GM23338 (cell line): Measurements from ENCODE around the gene ADGRB2. TPM values are rescaled to one million over a fixed set of nuclear protein-coding genes. Genes with fewer than 3 reads are reported as not detected.

Source experiments
- ATAC-seq: fragments of 200-7000 bp; cut with Tn5 transposase; 3 replicates; pipeline ENCODE4 v1.9.1; 2020
- DNase-seq: peaks from one replicate; pipeline ENCODE4 v3.0.0-alpha.2; 2015; ENCODE audit warnings: low spot score
- H2AFZ ChIP-seq: fragments of 200-600 bp; sonication (generic); 2 replicates; pipeline ENCODE4 v1.8.0; 2016; ENCODE audit warnings: antibody characterized with exemption, mild to moderate bottlenecking, moderate library complexity
- H3F3A ChIP-seq: fragments of 200-600 bp; sonication (generic); replicated peaks from 2 replicates; pipeline ENCODE4 v1.8.0; 2017; ENCODE audit warnings: antibody characterized with exemption, mixed run types, low read depth
- H3K27ac ChIP-seq: fragments of 200-600 bp; sonication (generic); 2 replicates; pipeline ENCODE4 v1.6.1; 2016; ENCODE audit warnings: low read depth
- H3K27me3 ChIP-seq: fragments of 200-600 bp; sonication (generic); 2 replicates; pipeline ENCODE4 v1.8.0; 2016; ENCODE audit warnings: mild to moderate bottlenecking, mixed run types, moderate library complexity; ENCODE audit not compliant: insufficient read depth
- H3K36me3 ChIP-seq: fragments of 200-600 bp; sonication (generic); 2 replicates; pipeline ENCODE4 v1.8.0; 2016; ENCODE audit warnings: mild to moderate bottlenecking; ENCODE audit not compliant: insufficient read depth
- H3K4me1 ChIP-seq: fragments of 200-600 bp; sonication (generic); 2 replicates; pipeline ENCODE4 v1.8.0; 2016; ENCODE audit warnings: mild to moderate bottlenecking, moderate library complexity; ENCODE audit not compliant: insufficient read depth
- H3K4me2 ChIP-seq: fragments of 200-600 bp; sonication (generic); 2 replicates; pipeline ENCODE4 v1.7.1; 2017; ENCODE audit warnings: mixed run types
- H3K4me3 ChIP-seq: fragments of 200-600 bp; sonication (generic); 2 replicates; pipeline ENCODE4 v1.6.1; 2016; ENCODE audit warnings: mixed run types
- H3K79me2 ChIP-seq: fragments of 200-600 bp; sonication (generic); replicated peaks from 2 replicates; pipeline ENCODE4 v1.8.0; 2017; ENCODE audit warnings: mild to moderate bottlenecking; ENCODE audit not compliant: insufficient read depth
- H3K9me2 ChIP-seq: fragments of 200-600 bp; sonication (generic); 2 replicates; pipeline ENCODE4 v1.8.0; 2017; ENCODE audit not compliant: insufficient read depth
- H4K20me1 ChIP-seq: fragments of 200-600 bp; sonication (generic); replicated peaks from 2 replicates; pipeline ENCODE4 v1.8.0; 2017; ENCODE audit warnings: mild to moderate bottlenecking; ENCODE audit not compliant: insufficient read depth
- H3K27ac Mint-ChIP-seq: 2 replicates; pipeline ENCODE4 v1.8.0; 2020; ENCODE audit warnings: inconsistent platforms, mild to moderate bottlenecking, moderate library complexity, mixed read lengths
- H3K27me3 Mint-ChIP-seq: 3 replicates; pipeline ENCODE4 v1.8.0; 2022; ENCODE audit warnings: low read depth, mild to moderate bottlenecking, moderate library complexity, mixed read lengths, inconsistent platforms; ENCODE audit not compliant: insufficient read depth, poor library complexity
- H3K36me3 Mint-ChIP-seq: 3 replicates; pipeline ENCODE4 v1.8.0; 2021; ENCODE audit warnings: low read depth, mild to moderate bottlenecking, inconsistent platforms, moderate library complexity, mixed read lengths
- H3K4me1 Mint-ChIP-seq: 3 replicates; pipeline ENCODE4 v1.8.0; 2020; ENCODE audit warnings: mild to moderate bottlenecking, inconsistent platforms, mixed read lengths
- H3K4me3 Mint-ChIP-seq: 3 replicates; pipeline ENCODE4 v1.8.0; 2021; ENCODE audit warnings: moderate library complexity, mild to moderate bottlenecking, inconsistent platforms, mixed read lengths
- H3K9me3 Mint-ChIP-seq: 3 replicates; pipeline ENCODE4 v1.8.0; 2020; ENCODE audit warnings: moderate library complexity, mild to moderate bottlenecking, inconsistent platforms, mixed read lengths
- CREB1 ChIP-seq: fragments of 250-450 bp; sonication (Bioruptor Pico); IDR thresholded peaks from 2 replicates; pipeline ENCODE4 v1.5.0; 2020; ENCODE audit warnings: low read depth, mild to moderate bottlenecking, moderate library complexity
- CTCF ChIP-seq, 2 experiments: fragments of 200-600 bp in 1 of 2; sonication (generic) in 1 of 2; conservative IDR thresholded peaks; 2 replicates each; pipeline versions ENCODE4 v1.5.1 to v1.6.1; 2016 to 2017; ENCODE audit warnings: antibody characterized with exemption in 2 of 2, low read depth in 2 of 2, mild to moderate bottlenecking in 2 of 2, moderate library complexity in 1 of 2
- EZH2 ChIP-seq: fragments of 200-600 bp; sonication (generic); IDR thresholded peaks from one replicate; pipeline ENCODE4 v1.8.0; 2017; ENCODE audit warnings: antibody characterized with exemption, mild to moderate bottlenecking, low read depth; ENCODE audit not compliant: unreplicated experiment
- EZH2phosphoT487 ChIP-seq: fragments of 200-600 bp; sonication (generic); IDR thresholded peaks from one replicate; pipeline ENCODE4 v1.8.1; 2018; ENCODE audit warnings: antibody characterized with exemption; ENCODE audit not compliant: unreplicated experiment
- JUNB ChIP-seq: IDR thresholded peaks from one replicate; pipeline ENCODE4 v1.6.1; 2016; ENCODE audit warnings: antibody characterized with exemption; ENCODE audit not compliant: unreplicated experiment
- NANOG ChIP-seq: IDR thresholded peaks from 2 replicates; pipeline ENCODE4 v1.6.1; 2016; ENCODE audit warnings: antibody characterized with exemption, borderline replicate concordance
- STAT1 ChIP-seq: IDR thresholded peaks from one replicate; pipeline ENCODE4 v1.6.1; 2016; ENCODE audit warnings: antibody characterized with exemption; ENCODE audit not compliant: unreplicated experiment
- ZNF114 ChIP-seq: fragments of 250-450 bp; sonication (Bioruptor Pico); IDR thresholded peaks from 2 replicates; pipeline ENCODE4 v1.5.0; 2020; ENCODE audit warnings: mild to moderate bottlenecking, moderate library complexity
- ZNF331 ChIP-seq: fragments of 250-450 bp; sonication (Bioruptor Pico); IDR thresholded peaks from 2 replicates; pipeline ENCODE4 v1.5.0; 2020; ENCODE audit warnings: low read depth, mild to moderate bottlenecking, moderate library complexity
- ZNF462 ChIP-seq: fragments of 250-450 bp; sonication (Bioruptor Pico); IDR thresholded peaks from 2 replicates; pipeline ENCODE4 v1.5.0; 2020; ENCODE audit warnings: mild to moderate bottlenecking, moderate library complexity
- polyA plus RNA-seq: library from polyadenylated mRNA; unstranded; fragments of >200 nt; fragmentation: Nextera tagmentation; extraction: Ambion mirVana; gene quantifications from 2 replicates; pipeline ENCODE4 v1.2.1, GENCODE V29; 2016
- total RNA-seq: library from RNA; depleted of rRNA; stranded (reverse); fragments of >200 nt; shearing (Covaris generic); gene quantifications from 2 replicates; pipeline ENCODE4 v1.2.3, GENCODE V29; 2014
- TF ChIP-seq, protein P1 (sequence below): IDR thresholded peaks from one replicate; pipeline ENCODE4 v1.6.1; 2018; ENCODE audit warnings: antibody characterized with exemption; ENCODE audit not compliant: unreplicated experiment

The ADGRB2 gene
- total and polyA plus RNA-seq, 2 experiments from 2014 or later = 8.0 to 27.8 TPM

- TF ChIP-seq ZNF462 (CRISPR knock-in tag) (no peak), STAT1 (no peak), JUNB (no peak)
Measured at GRCh38 chr1:31732343-31732742, 31.8 kb downstream of the ADGRB2 start (continued).

GRCh38 chr1:31731049-31731565 lies 33.0 kb downstream of the ADGRB2 start:
- no peaks in the 10 kb centered on the region for H4K20me1 ChIP-seq
- H3K4me3 ChIP-seq = no peak overlapping the region
- H3K79me2 ChIP-seq = no peaks in the 10 kb centered on the region
- no peak for DNase-seq
- no peak overlapping the region for H3K27ac Mint-ChIP-seq
- H3K36me3 Mint-ChIP-seq = no peaks in the 10 kb centered on the region; the same call in 2 of the 3 replicates
- H3K9me3 Mint-ChIP-seq = no peaks in the 10 kb centered on the region
- ATAC-seq = no peak
- H3K27me3 Mint-ChIP-seq = no peaks in the 10 kb centered on the region
- H3K9me2 ChIP-seq = no peaks in the 10 kb centered on the region
- no peak overlapping the region for H3K4me2 ChIP-seq
- H3K27me3 ChIP-seq = no peaks in the 10 kb centered on the region
- no peak overlapping the region for H2AFZ ChIP-seq
- no peak overlapping the region for H3K27ac ChIP-seq
- H3K4me3 Mint-ChIP-seq = no peak overlapping the region
- peaks cover 9% of the 10 kb centered on the region; the same call in 2 of the 3 replicates for H3K4me1 Mint-ChIP-seq
- H3K4me1 ChIP-seq = no peaks in the 10 kb centered on the region
- H3K36me3 ChIP-seq = no peaks in the 10 kb centered on the region
- H3F3A ChIP-seq = no peaks in the 10 kb centered on the region
- TF ChIP-seq ZNF331 (CRISPR knock-in tag) = no peak
- TF ChIP-seq ZNF114 (CRISPR knock-in tag) = no peak
- TF ChIP-seq STAT1 = no peak
- TF ChIP-seq, protein P1, sequence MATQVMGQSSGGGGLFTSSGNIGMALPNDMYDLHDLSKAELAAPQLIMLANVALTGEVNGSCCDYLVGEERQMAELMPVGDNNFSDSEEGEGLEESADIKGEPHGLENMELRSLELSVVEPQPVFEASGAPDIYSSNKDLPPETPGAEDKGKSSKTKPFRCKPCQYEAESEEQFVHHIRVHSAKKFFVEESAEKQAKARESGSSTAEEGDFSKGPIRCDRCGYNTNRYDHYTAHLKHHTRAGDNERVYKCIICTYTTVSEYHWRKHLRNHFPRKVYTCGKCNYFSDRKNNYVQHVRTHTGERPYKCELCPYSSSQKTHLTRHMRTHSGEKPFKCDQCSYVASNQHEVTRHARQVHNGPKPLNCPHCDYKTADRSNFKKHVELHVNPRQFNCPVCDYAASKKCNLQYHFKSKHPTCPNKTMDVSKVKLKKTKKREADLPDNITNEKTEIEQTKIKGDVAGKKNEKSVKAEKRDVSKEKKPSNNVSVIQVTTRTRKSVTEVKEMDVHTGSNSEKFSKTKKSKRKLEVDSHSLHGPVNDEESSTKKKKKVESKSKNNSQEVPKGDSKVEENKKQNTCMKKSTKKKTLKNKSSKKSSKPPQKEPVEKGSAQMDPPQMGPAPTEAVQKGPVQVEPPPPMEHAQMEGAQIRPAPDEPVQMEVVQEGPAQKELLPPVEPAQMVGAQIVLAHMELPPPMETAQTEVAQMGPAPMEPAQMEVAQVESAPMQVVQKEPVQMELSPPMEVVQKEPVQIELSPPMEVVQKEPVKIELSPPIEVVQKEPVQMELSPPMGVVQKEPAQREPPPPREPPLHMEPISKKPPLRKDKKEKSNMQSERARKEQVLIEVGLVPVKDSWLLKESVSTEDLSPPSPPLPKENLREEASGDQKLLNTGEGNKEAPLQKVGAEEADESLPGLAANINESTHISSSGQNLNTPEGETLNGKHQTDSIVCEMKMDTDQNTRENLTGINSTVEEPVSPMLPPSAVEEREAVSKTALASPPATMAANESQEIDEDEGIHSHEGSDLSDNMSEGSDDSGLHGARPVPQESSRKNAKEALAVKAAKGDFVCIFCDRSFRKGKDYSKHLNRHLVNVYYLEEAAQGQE = no peak
- TF ChIP-seq NANOG = no peak
- no peak for TF ChIP-seq CTCF (conservative IDR thresholded peaks at IDR 0.05; ENCODE audit: low read depth in 2 of 2)
- no peak for TF ChIP-seq EZH2phosphoT487
- no peak for TF ChIP-seq EZH2
- TF ChIP-seq CREB1 (CRISPR knock-in tag) = no peak
